ENCODE measurements around the gene GOLGA6A.

GOLGA6A gene

GRCh38 chr15:74035121-74036017, 47.0 kb downstream of the GOLGA6A start:
- DNase-seq: no peak

GRCh38 chr15:74034206-74034755, 48.1 kb downstream of the GOLGA6A start:
- peak; percentile 42 to 79 for DNase-seq

- no peak for DNase-seq
Measured at GRCh38 chr15:74032606-74033561, 49.5 kb downstream of the GOLGA6A start.

GRCh38 chr15:74032046-74032445, 50.3 kb downstream of the GOLGA6A start:
- DNase-seq: no peak

- no peak for DNase-seq
Measured at GRCh38 chr15:74028646-74029045, 53.7 kb downstream of the GOLGA6A start.

DNA sequence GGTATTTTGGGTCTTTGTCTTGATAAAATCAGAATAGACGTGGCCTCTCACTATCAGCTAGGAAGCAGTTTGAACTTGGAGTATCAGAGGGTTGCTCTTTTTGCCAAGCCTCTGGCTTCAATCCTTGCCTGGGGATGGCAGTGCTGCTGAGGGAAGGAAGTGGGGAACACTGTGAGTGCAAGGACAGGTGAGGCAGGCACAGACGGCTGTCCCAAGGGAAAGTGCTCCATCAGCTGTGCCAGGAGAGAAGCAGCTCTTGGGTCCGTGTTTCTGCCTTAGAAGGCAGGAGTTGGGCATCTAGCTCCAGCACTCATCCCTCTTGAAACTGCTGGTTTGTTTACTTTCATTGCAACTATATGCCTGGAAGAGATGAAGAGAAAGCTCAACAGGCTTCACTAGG, 54.7 kb downstream of the GOLGA6A start:
- DNase-seq: no peak

DNA sequence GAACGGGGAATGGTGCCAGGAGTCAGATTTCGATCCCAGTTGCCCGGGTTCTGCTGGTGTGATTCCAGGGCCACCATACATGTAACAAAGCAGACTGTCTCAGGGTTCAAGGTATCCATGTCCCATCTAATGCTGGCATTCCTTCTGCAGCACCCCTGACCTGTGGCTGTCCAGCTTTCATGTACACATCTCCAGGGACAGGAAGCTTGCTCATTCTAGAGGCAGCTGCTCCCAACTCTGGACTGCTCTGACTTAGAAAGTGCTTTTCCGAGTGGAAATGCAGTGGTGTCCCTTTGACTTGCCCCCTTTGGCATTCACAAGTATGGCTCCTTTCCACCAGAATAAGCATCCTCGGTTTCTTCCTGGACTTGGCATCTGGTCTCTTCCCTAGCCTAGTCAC, 56.9 kb downstream of the GOLGA6A start:
- no peak for DNase-seq

DNA sequence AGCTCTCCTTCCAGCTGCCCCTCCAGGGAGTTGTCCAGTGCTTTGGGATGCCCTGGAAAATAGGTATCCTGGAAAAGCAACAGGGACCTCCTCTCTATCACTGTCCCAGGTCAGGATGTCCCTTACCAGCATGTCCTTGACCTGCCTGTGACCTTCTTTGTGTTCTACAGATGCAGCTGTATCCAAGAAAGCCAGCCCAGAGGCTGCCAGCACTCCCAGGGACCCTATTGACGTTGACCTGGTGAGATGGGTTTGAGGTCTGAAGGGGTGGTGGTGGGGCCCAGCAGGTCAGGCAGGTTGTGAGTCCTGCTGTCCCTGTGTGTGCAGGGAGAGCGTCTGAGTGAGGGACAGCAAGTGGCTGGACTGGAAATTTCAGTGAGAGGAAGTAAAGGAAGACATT, 57.7 kb downstream of the GOLGA6A start:
- no peak for DNase-seq

GRCh38 chr15:74022706-74023470, 59.5 kb downstream of the GOLGA6A start:
- no peak for DNase-seq

Measured in NCI-H526 (cell line).